Eye (tissue), 1 donor: ENCODE data around the gene PRKACG.
A peak's percentile ranks its signal among the peaks of the same experiment; 100 is the strongest.
"Not testable (repeated sequence)": the region's sequence is repeated elsewhere in the genome, so short reads cannot be mapped to it uniquely, and the experiment has no call there.

Experiments used
- DNase-seq: peaks from one replicate; pipeline ENCODE4 v3.0.0-alpha.2; 2015

PRKACG gene

GRCh38 chr9:69014013-69014412 is at the start of gene PRKACG:
TSS of gene PRKACG (minus strand) at chr9:69014113. CDS start at chr9:69014092, 21 bp downstream.
- DNase-seq: no peak

- no peak for DNase-seq
Observed at GRCh38 chr9:69062195-69062594, 48.3 kb upstream of the PRKACG start.

GRCh38 chr9:69060766-69061165 is 46.9 kb upstream of the PRKACG start:
- no peak for DNase-seq

- no peak for DNase-seq
Observed at GRCh38 chr9:69058101-69058500, 44.2 kb upstream of the PRKACG start.

- no peak for DNase-seq
Observed at GRCh38 chr9:69056191-69056815, 42.4 kb upstream of the PRKACG start.

GRCh38 chr9:69054989-69055388 is 41.1 kb upstream of the PRKACG start:
- DNase-seq: no peak

- not testable (repeated sequence) for DNase-seq
Observed at GRCh38 chr9:69050936-69051335, 37.0 kb upstream of the PRKACG start.

GRCh38 chr9:69049094-69049493 is 35.2 kb upstream of the PRKACG start:
- no peak for DNase-seq

- no peak for DNase-seq
Observed at GRCh38 chr9:69047371-69047770, 33.5 kb upstream of the PRKACG start.

GRCh38 chr9:69046723-69047122 is 32.8 kb upstream of the PRKACG start:
- DNase-seq: no peak

- no peak for DNase-seq
Observed at GRCh38 chr9:69045821-69046220, 31.9 kb upstream of the PRKACG start.

- DNase-seq: peak; percentile 37
Observed at GRCh38 chr9:69044240-69045219, 30.6 kb upstream of the PRKACG start.

GRCh38 chr9:69040646-69041045 is 26.7 kb upstream of the PRKACG start:
- DNase-seq: no peak

- no peak for DNase-seq
Observed at GRCh38 chr9:69036799-69037198, 22.9 kb upstream of the PRKACG start.

- no peak for DNase-seq
Observed at GRCh38 chr9:69036309-69036708, 22.4 kb upstream of the PRKACG start.

GRCh38 chr9:69035438-69036308 is 21.8 kb upstream of the PRKACG start, which contains the start of gene FXN:
TSS of gene FXN (plus strand) at chr9:69035752. CDS start at chr9:69035783, 31 bp downstream.
- DNase-seq: peak; percentile 92

GRCh38 chr9:69034071-69034470 is 20.2 kb upstream of the PRKACG start:
- DNase-seq: no peak

- DNase-seq: no peak
Observed at GRCh38 chr9:69030851-69031645, 17.1 kb upstream of the PRKACG start.

- DNase-seq: no peak
Observed at GRCh38 chr9:69029535-69029934, 15.6 kb upstream of the PRKACG start.

GRCh38 chr9:69028754-69029153 is 14.8 kb upstream of the PRKACG start:
- DNase-seq: no peak

GRCh38 chr9:69027355-69028097 is 13.6 kb upstream of the PRKACG start:
- DNase-seq: peak; percentile 88
